Stimulated activated naive B cell treated with anti-CD40 and anti-IgM and Interleukin-4, amounts not matched to agents 10 μg/mL and 1 μg/mL and 100 μg/mL, for 72 hours (primary cell): ENCODE data around the gene FHOD3.

Source experiments
- ATAC-seq, 2 donors: fragments of 150-1000 bp; cut with Tn5 transposase; replicated peaks; 2 replicates each; pipeline ENCODE4 v1.10.0; 2021; ENCODE audit warnings: moderate library complexity in 1 of 2
- DNase-seq: peaks from one replicate; pipeline ENCODE4 v3.0.0; 2021
- H3K27ac Mint-ChIP-seq: one replicate; pipeline ENCODE4 v1.8.0; 2022; ENCODE audit warnings: mild to moderate bottlenecking, mixed read lengths
- H3K27me3 Mint-ChIP-seq, 2 donors: one replicate each; pipeline ENCODE4 v1.8.0; 2022; ENCODE audit warnings: mixed read lengths in 2 of 2
- H3K36me3 Mint-ChIP-seq, 2 donors: one replicate each; pipeline ENCODE4 v1.8.0; 2022; ENCODE audit warnings: mixed read lengths in 2 of 2, mild to moderate bottlenecking in 1 of 2
- H3K4me1 Mint-ChIP-seq, 2 donors: one replicate each; pipeline ENCODE4 v1.8.0; 2022; ENCODE audit warnings: mixed read lengths in 2 of 2, mild to moderate bottlenecking in 1 of 2
- H3K4me3 Mint-ChIP-seq, 2 donors: one replicate each; pipeline ENCODE4 v1.8.0; 2022; ENCODE audit warnings: mild to moderate bottlenecking in 2 of 2, mixed read lengths in 2 of 2, moderate library complexity in 1 of 2
- H3K9me3 Mint-ChIP-seq, 2 donors: one replicate each; pipeline ENCODE4 v1.8.0; 2022; ENCODE audit warnings: mixed read lengths in 2 of 2, mild to moderate bottlenecking in 1 of 2

The FHOD3 gene

DNA sequence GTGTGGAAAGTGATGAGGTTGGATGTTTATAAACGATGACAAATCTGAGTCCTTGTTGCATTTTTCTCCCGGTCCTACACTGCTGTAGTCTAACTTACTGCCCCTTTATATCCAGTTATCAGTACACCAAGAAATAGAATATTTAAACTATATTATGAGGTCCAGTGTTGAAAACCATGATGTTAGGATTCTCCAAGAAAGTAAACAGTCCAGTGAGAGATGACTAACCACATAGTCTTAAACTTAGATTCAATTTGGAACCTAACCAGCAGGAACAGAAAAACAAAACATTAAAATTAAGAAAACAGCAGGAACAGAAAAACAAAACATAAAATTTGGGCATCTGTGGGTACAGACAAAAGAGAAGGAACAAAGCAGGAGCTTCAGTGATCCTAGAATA lies 388.1 kb downstream of the FHOD3 start:
- Mint-ChIP-seq H3K27ac (no peak overlapping the region), H3K4me3 (no peak overlapping the region), H3K36me3 (no peaks in the 10 kb centered on the region), H3K27me3 (peaks cover 10 to 26% of the 10 kb centered on the region in 2 donors), H3K9me3 (peaks cover 2 to 4% of the 10 kb centered on the region in 2 donors), H3K4me1 (no peaks in the 10 kb centered on the region)
- DNase-seq (no peak), ATAC-seq (no peak)

GRCh38 chr18:36688020-36688965 lies 390.8 kb downstream of the FHOD3 start:
- Mint-ChIP-seq H3K27me3 (peaks cover 3 to 17% of the 10 kb centered on the region in 2 donors), H3K4me3 (no peak overlapping the region), H3K36me3 (no peaks in the 10 kb centered on the region), H3K27ac (no peak overlapping the region), H3K4me1 (no peaks in the 10 kb centered on the region), H3K9me3 (peaks cover 2 to 4% of the 10 kb centered on the region in 2 donors)
- DNase-seq (peak; percentile 18), ATAC-seq (peak in 1 of 2 donors; percentile 56)

DNA sequence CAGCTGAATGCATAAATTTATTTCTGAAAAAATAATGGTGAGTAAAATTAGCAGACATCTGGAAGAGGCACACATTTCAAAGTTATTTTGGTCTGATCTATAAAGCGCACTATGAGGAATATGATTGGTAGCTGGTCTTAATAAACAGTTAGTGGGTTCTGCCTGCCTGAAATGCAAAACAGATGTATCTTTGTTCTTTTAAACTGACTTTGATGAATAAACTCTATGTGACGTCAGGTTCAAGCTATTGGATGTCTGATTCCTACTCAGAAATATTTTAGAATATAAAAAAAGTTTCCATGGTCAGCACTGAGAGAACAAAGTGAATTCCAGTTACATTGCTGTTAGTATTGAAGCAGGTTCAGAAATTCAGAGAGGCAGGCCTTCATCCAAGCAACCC lies 394.9 kb downstream of the FHOD3 start:
- no peak overlapping the region for H3K4me3 Mint-ChIP-seq
- peaks cover 0 to 17% of the 10 kb centered on the region in 2 donors for H3K27me3 Mint-ChIP-seq
- DNase-seq: no peak

GRCh38 chr18:36692921-36693332 lies 395.4 kb downstream of the FHOD3 start:
- Mint-ChIP-seq H3K27me3 (peaks cover 0 to 17% of the 10 kb centered on the region in 2 donors), H3K4me3 (no peak overlapping the region), H3K36me3 (no peaks in the 10 kb centered on the region), H3K9me3 (no peaks in the 10 kb centered on the region), H3K4me1 (no peaks in the 10 kb centered on the region), H3K27ac (no peak overlapping the region)
- DNase-seq (no peak), ATAC-seq (no peak)

More for the DNA sequence above, 394.9 kb downstream of the FHOD3 start:
- Mint-ChIP-seq H3K4me1 (no peaks in the 10 kb centered on the region), H3K9me3 (no peaks in the 10 kb centered on the region), H3K36me3 (no peaks in the 10 kb centered on the region), H3K27ac (no peak overlapping the region)
- ATAC-seq: no peak

- peaks cover 0 to 17% of the 10 kb centered on the region in 2 donors for H3K27me3 Mint-ChIP-seq
- H3K36me3 Mint-ChIP-seq: no peaks in the 10 kb centered on the region
- H3K9me3 Mint-ChIP-seq: no peaks in the 10 kb centered on the region
- no peak overlapping the region for H3K4me3 Mint-ChIP-seq
- DNase-seq (no peak), ATAC-seq (no peak)
- no peak overlapping the region for H3K27ac Mint-ChIP-seq
- no peaks in the 10 kb centered on the region for H3K4me1 Mint-ChIP-seq
Observed at GRCh38 chr18:36693931-36694620, 396.6 kb downstream of the FHOD3 start.

- no peak overlapping the region for H3K27ac Mint-ChIP-seq
- no peak for ATAC-seq
- no peak overlapping the region for H3K4me3 Mint-ChIP-seq
- H3K4me1 Mint-ChIP-seq: no peaks in the 10 kb centered on the region
- peaks cover 0 to 8% of the 10 kb centered on the region in 2 donors for H3K27me3 Mint-ChIP-seq
- no peak for DNase-seq
- no peaks in the 10 kb centered on the region for H3K36me3 Mint-ChIP-seq
- H3K9me3 Mint-ChIP-seq: no peaks in the 10 kb centered on the region
Observed at GRCh38 chr18:36695806-36696205, 398.3 kb downstream of the FHOD3 start.

DNA sequence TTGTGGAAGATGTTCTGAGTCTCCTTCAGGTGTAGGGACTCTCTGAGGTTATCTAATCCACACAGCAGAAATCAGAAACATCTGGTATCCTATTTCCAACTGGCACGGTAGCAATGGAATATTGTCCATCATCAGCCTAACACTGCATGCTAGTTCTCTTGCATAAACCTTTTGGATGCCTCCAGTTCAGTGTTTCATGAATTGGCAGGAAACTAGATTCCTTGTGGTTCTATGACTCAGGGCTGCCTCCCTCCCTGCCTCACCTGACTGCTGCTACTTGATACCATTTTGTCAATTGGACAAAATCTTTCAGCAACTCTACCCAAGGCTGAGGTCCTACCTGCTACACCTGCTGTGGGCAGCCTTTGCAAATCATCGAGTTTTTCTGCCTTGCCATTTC lies 400.4 kb downstream of the FHOD3 start:
- ATAC-seq (no peak), DNase-seq (no peak)
- H3K9me3 Mint-ChIP-seq: no peaks in the 10 kb centered on the region

GRCh38 chr18:36700955-36701354 lies 403.4 kb downstream of the FHOD3 start:
- Mint-ChIP-seq H3K4me3 (no peak overlapping the region), H3K36me3 (no peaks in the 10 kb centered on the region), H3K4me1 (no peaks in the 10 kb centered on the region), H3K27ac (no peak overlapping the region), H3K27me3 (peaks cover 9 to 17% of the 10 kb centered on the region in 2 donors), H3K9me3 (no peaks in the 10 kb centered on the region)
- no peak for ATAC-seq
- no peak for DNase-seq

More for the DNA sequence above, 400.4 kb downstream of the FHOD3 start:
- Mint-ChIP-seq H3K36me3 (no peaks in the 10 kb centered on the region), H3K27me3 (peaks cover 0 to 6% of the 10 kb centered on the region in 2 donors), H3K4me3 (no peak overlapping the region), H3K27ac (no peak overlapping the region), H3K4me1 (no peaks in the 10 kb centered on the region)

- Mint-ChIP-seq H3K27me3 (peaks cover 17 to 19% of the 10 kb centered on the region in 2 donors), H3K4me3 (no peak overlapping the region), H3K36me3 (no peaks in the 10 kb centered on the region), H3K9me3 (no peaks in the 10 kb centered on the region), H3K4me1 (no peaks in the 10 kb centered on the region), H3K27ac (no peak overlapping the region)
- no peak for DNase-seq
- no peak for ATAC-seq
Observed at GRCh38 chr18:36702401-36703013, 405.0 kb downstream of the FHOD3 start.

DNA sequence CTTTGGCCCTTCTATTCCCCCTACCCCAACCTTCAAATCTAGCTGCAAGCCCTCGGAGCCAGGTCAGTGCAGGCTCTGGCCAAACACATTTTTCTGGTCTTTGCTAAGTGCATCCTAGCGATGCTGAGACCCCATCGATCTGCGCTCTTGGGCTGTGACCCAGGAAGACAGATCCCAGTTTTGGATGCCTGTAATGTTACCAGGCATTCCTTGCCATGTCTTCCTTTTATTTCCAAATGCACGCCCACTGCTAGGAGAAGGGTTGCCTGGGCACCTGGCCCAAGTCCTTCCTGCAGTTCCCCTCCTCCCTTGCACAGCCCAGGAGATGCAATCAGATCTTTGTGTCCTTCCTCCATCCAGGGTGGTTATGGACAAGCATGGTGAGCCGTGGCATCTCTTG lies 406.6 kb downstream of the FHOD3 start:
- no peaks in the 10 kb centered on the region for H3K9me3 Mint-ChIP-seq
- no peak for ATAC-seq
- no peaks in the 10 kb centered on the region for H3K36me3 Mint-ChIP-seq
- no peak overlapping the region for H3K27ac Mint-ChIP-seq
- peaks cover 17 to 25% of the 10 kb centered on the region in 2 donors for H3K27me3 Mint-ChIP-seq
- DNase-seq: no peak
- no peak overlapping the region for H3K4me3 Mint-ChIP-seq
- no peaks in the 10 kb centered on the region for H3K4me1 Mint-ChIP-seq

- H3K27me3 Mint-ChIP-seq: peaks cover 11 to 25% of the 10 kb centered on the region in 2 donors
- no peaks in the 10 kb centered on the region for H3K9me3 Mint-ChIP-seq
- no peak overlapping the region for H3K27ac Mint-ChIP-seq
- H3K36me3 Mint-ChIP-seq: no peaks in the 10 kb centered on the region
- H3K4me3 Mint-ChIP-seq: no peak overlapping the region
- ATAC-seq (no peak), DNase-seq (no peak)
- H3K4me1 Mint-ChIP-seq: no peaks in the 10 kb centered on the region
Observed at GRCh38 chr18:36706134-36706881, 408.8 kb downstream of the FHOD3 start.

DNA sequence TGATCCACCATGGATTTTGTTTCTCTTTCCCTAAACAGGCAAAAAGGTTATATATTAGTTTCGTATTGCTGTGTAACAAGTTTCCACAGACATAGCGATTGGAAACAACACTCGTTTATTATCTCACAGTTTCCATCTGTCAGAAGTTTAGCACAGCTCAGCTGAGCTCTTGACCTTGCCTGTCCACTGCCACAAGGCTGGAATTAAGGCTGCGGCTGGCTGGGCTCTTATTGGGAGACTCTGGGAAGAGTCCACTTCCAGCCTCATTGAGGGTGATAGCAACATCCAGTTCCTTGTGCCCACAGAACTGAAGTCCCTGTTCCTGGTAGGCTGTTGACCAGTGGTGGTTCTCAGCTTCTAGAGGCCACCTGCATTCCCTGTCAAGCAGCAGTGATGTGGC lies 410.9 kb downstream of the FHOD3 start:
- ATAC-seq (no peak), DNase-seq (no peak)
- Mint-ChIP-seq H3K4me3 (no peak overlapping the region), H3K9me3 (no peaks in the 10 kb centered on the region), H3K27me3 (peaks cover 17 to 29% of the 10 kb centered on the region in 2 donors), H3K27ac (no peak overlapping the region), H3K36me3 (no peaks in the 10 kb centered on the region), H3K4me1 (no peaks in the 10 kb centered on the region)

GRCh38 chr18:36709315-36709714 lies 411.8 kb downstream of the FHOD3 start:
- DNase-seq (no peak), ATAC-seq (no peak)
- H3K36me3 Mint-ChIP-seq: no peaks in the 10 kb centered on the region
- H3K4me3 Mint-ChIP-seq: no peak overlapping the region
- no peaks in the 10 kb centered on the region for H3K9me3 Mint-ChIP-seq
- H3K27me3 Mint-ChIP-seq: peaks cover 13 to 29% of the 10 kb centered on the region in 2 donors
- H3K27ac Mint-ChIP-seq: no peak overlapping the region
- H3K4me1 Mint-ChIP-seq: no peaks in the 10 kb centered on the region
